H1 (cell line): Measurements from ENCODE around the gene TNS2. TPM values are rescaled to one million over a fixed set of nuclear protein-coding genes. Genes with fewer than 3 reads are reported as not detected.

Experiments
- CTCF ChIA-PET: fragments of 300-600 bp; sonication (Branson Sonifier 250); formaldehyde crosslinking; loops from one replicate; lab custom pipeline; 2021; ENCODE audit not compliant: partially characterized antibody; lab: Charles Lee
- POLR2A ChIA-PET: fragments of 300-600 bp; sonication (Branson Sonifier 250); formaldehyde crosslinking; loops from one replicate; lab custom pipeline; 2021; ENCODE audit warnings: inconsistent platforms; ENCODE audit not compliant: partially characterized antibody; lab: Charles Lee
- DNase-seq, 2 experiments: peaks; one replicate each; pipeline versions ENCODE4 v3.0.0 to v3.0.0-alpha.2; 2010 to 2022; ENCODE audit warnings: low spot score in 2 of 2, low read depth in 1 of 2, mixed read lengths in 1 of 2
- FAIRE-seq: peaks from 2 replicates; lab custom pipeline; 2011; peaks lifted over from hg19 to GRCh38; lab: Jason Lieb, UNC
- H2AFZ ChIP-seq: 2 replicates; pipeline ENCODE4 v1.8.1; 2012; ENCODE audit warnings: low read length, inconsistent platforms
- H2AK5ac ChIP-seq: 2 replicates; pipeline ENCODE4 v1.6.1; 2013; ENCODE audit warnings: low read depth, low read length
- H2BK120ac ChIP-seq: replicated peaks from 2 replicates; pipeline ENCODE3; 2013; ENCODE audit warnings: low read depth, low read length, inconsistent platforms
- H2BK12ac ChIP-seq: 2 replicates; pipeline ENCODE4 v1.6.1; 2013; ENCODE audit warnings: low read depth, low read length
- H2BK15ac ChIP-seq: 2 replicates; pipeline ENCODE4 v1.6.1; 2013; ENCODE audit warnings: low read length
- H2BK20ac ChIP-seq: 2 replicates; pipeline ENCODE4 v1.6.1; 2013; ENCODE audit warnings: low read length
- H2BK5ac ChIP-seq: 2 replicates; pipeline ENCODE4 v1.6.1; 2013; ENCODE audit warnings: low read depth, low read length
- H3K14ac ChIP-seq: 2 replicates; pipeline ENCODE4 v1.6.1; 2013; ENCODE audit warnings: inconsistent platforms; ENCODE audit not compliant: insufficient read length
- H3K18ac ChIP-seq: 2 replicates; pipeline ENCODE4 v1.6.1; 2013; ENCODE audit warnings: low read length; ENCODE audit errors: extremely low read depth
- H3K23ac ChIP-seq: 2 replicates; pipeline ENCODE4 v1.6.1; 2013; ENCODE audit warnings: inconsistent platforms; ENCODE audit not compliant: insufficient read length
- H3K23me2 ChIP-seq: 2 replicates; pipeline ENCODE4 v1.6.1; 2013; ENCODE audit warnings: low read depth, low read length
- H3K27ac ChIP-seq: 2 replicates; pipeline ENCODE4 v1.6.1; 2011; ENCODE audit warnings: low read depth, low read length, inconsistent platforms
- H3K27me3 ChIP-seq, 4 experiments: replicated peaks in 1 of 4; 1 replicate in 1 of 4; 2 replicates in 3 of 4; pipeline versions ENCODE4 v1.6.1 to v1.8.1; 2011 to 2013; ENCODE audit warnings: low read length in 3 of 4, mild to moderate bottlenecking in 3 of 4, inconsistent platforms in 2 of 4, mixed read lengths in 2 of 4, moderate library complexity in 1 of 4; ENCODE audit not compliant: control insufficient read depth in 3 of 4, insufficient read depth in 3 of 4; ENCODE audit errors: extremely low read depth in 1 of 4
- H3K36me3 ChIP-seq, 4 experiments: 2 replicates each; pipeline versions ENCODE4 v1.6.1 to v1.8.1; 2011 to 2013; ENCODE audit warnings: mild to moderate bottlenecking in 4 of 4, low read length in 3 of 4, moderate library complexity in 2 of 4, control low read depth in 1 of 4, inconsistent platforms in 1 of 4; ENCODE audit not compliant: insufficient read depth in 4 of 4, control insufficient read depth in 2 of 4
- H3K4ac ChIP-seq: replicated peaks from 2 replicates; pipeline ENCODE3; 2013; ENCODE audit warnings: low read length, low read depth, mixed read lengths, inconsistent platforms; ENCODE audit not compliant: insufficient read length
- H3K4me1 ChIP-seq, 4 experiments: replicated peaks in 1 of 4; 1 replicate in 1 of 4; 2 replicates in 3 of 4; pipeline versions ENCODE4 v1.6.1 to v1.8.1; 2011 to 2013; ENCODE audit warnings: low read length in 3 of 4, inconsistent platforms in 2 of 4, mixed read lengths in 1 of 4; ENCODE audit not compliant: insufficient read depth in 4 of 4, control insufficient read depth in 3 of 4
- H3K4me2 ChIP-seq, 2 experiments: 2 replicates each; pipeline versions ENCODE4 v1.6.1 to v1.8.1; 2011 to 2013; ENCODE audit warnings: low read depth in 2 of 2, low read length in 2 of 2, control low read depth in 1 of 2, inconsistent platforms in 1 of 2, mild to moderate bottlenecking in 1 of 2; ENCODE audit not compliant: insufficient read depth in 1 of 2
- H3K4me3 ChIP-seq, 4 experiments: fragments of 200-600, 300-600 bp in 1 of 4; sonication (generic), shearing (Covaris generic), sonication (Bioruptor Twin) in 1 of 4; 2 replicates each; pipeline versions ENCODE4 v1.5.1 to v1.8.1; 2011 to 2016; ENCODE audit warnings: low read length in 4 of 4, low read depth in 3 of 4, control low read depth in 2 of 4, inconsistent platforms in 2 of 4, mild to moderate bottlenecking in 2 of 4, mixed read lengths in 1 of 4, moderate library complexity in 1 of 4; ENCODE audit not compliant: insufficient read depth in 2 of 4; ENCODE audit errors: extremely low read depth in 1 of 4
- H3K56ac ChIP-seq: replicated peaks from 2 replicates; pipeline ENCODE3; 2013; ENCODE audit warnings: low read depth, mild to moderate bottlenecking, mixed read lengths, low read length, inconsistent platforms; ENCODE audit not compliant: insufficient read length
- H3K79me1 ChIP-seq: 2 replicates; pipeline ENCODE4 v1.6.1; 2013; ENCODE audit warnings: low read depth, low read length, control low read depth
- H3K79me2 ChIP-seq, 2 experiments: 2 replicates each; pipeline versions ENCODE4 v1.6.1 to v1.8.1; 2012 to 2013; ENCODE audit warnings: low read length in 2 of 2, mild to moderate bottlenecking in 2 of 2, inconsistent platforms in 1 of 2; ENCODE audit not compliant: insufficient read depth in 2 of 2, control insufficient read depth in 1 of 2
- H3K9ac ChIP-seq, 4 experiments: replicated peaks in 1 of 4; 1 replicate in 1 of 4; 2 replicates in 3 of 4; pipeline versions ENCODE4 v1.6.1 to v1.8.1; 2011 to 2013; ENCODE audit warnings: low read depth in 3 of 4, low read length in 3 of 4, control low read depth in 2 of 4, mild to moderate bottlenecking in 2 of 4, moderate library complexity in 2 of 4, inconsistent platforms in 1 of 4; ENCODE audit errors: extremely low read depth in 1 of 4
- H3K9me3 ChIP-seq, 2 experiments: 2 replicates each; pipeline versions ENCODE4 v1.6.1 to v1.8.1; 2012 to 2013; ENCODE audit warnings: mild to moderate bottlenecking in 2 of 2, moderate library complexity in 2 of 2, control low read depth in 1 of 2, inconsistent platforms in 1 of 2, low read depth in 1 of 2, low read length in 1 of 2, mixed read lengths in 1 of 2; ENCODE audit not compliant: insufficient read depth in 2 of 2
- H4K20me1 ChIP-seq, 2 experiments: replicated peaks in 1 of 2; 2 replicates each; pipeline versions ENCODE3 to v1.8.1; 2011 to 2013; ENCODE audit warnings: inconsistent platforms in 2 of 2, low read length in 2 of 2, mild to moderate bottlenecking in 1 of 2; ENCODE audit not compliant: insufficient read depth in 2 of 2, control insufficient read depth in 1 of 2
- H4K5ac ChIP-seq: 2 replicates; pipeline ENCODE4 v1.6.1; 2013; ENCODE audit warnings: low read length, low read depth, mixed read lengths, inconsistent platforms; ENCODE audit not compliant: insufficient read length
- H4K8ac ChIP-seq: 2 replicates; pipeline ENCODE4 v1.8.0; 2013; ENCODE audit warnings: mild to moderate bottlenecking, moderate library complexity, low read length, inconsistent platforms; ENCODE audit not compliant: insufficient read depth; ENCODE audit errors: extremely low read depth
- H4K91ac ChIP-seq: replicated peaks from 2 replicates; pipeline ENCODE3; 2013; ENCODE audit warnings: low read length, mixed read lengths, inconsistent platforms; ENCODE audit not compliant: insufficient read length
- MAFK ChIP-seq: IDR thresholded peaks from 2 replicates; pipeline ENCODE4 v1.6.1; 2012; ENCODE audit warnings: low read depth, mild to moderate bottlenecking, improper control_type of control experiment, low read length
- RNF2 ChIP-seq: fragments of 200-900, 300-1000 bp; sonication (generic); IDR thresholded peaks from 2 replicates; pipeline ENCODE4 v1.7.1; 2016; ENCODE audit warnings: borderline replicate concordance, low read depth, mild to moderate bottlenecking, antibody characterized with exemption, low read length; ENCODE audit not compliant: poor library complexity, severe bottlenecking; ENCODE audit errors: missing control alignments
- SP1 ChIP-seq: IDR thresholded peaks from 2 replicates; pipeline ENCODE4 v1.6.1; 2011; ENCODE audit warnings: low read depth, low read length
- SUZ12 ChIP-seq: fragments of 200-600 bp; sonication (generic); IDR thresholded peaks from 2 replicates; pipeline ENCODE4 v1.6.1; 2012; ENCODE audit warnings: mild to moderate bottlenecking, inconsistent platforms, low read length, moderate library complexity, mixed read lengths
- WGBS, 2 experiments: shearing (Covaris generic) in 1 of 2; methylation state at CpG; one replicate each; pipeline versions ENCODE4 v1.1.6 to v1.1.7; 2013 to 2015; ENCODE audit warnings: low lambda C conversion rate in 2 of 2, mixed read lengths in 2 of 2, inconsistent platforms in 1 of 2, low coverage in 1 of 2, missing lambda C conversion rate in 1 of 2; ENCODE audit not compliant: insufficient replicate concordance in 2 of 2, insufficient coverage in 1 of 2, insufficient read length in 1 of 2; ENCODE audit errors: extremely low coverage in 1 of 2, missing lambda C conversion rate in 1 of 2; 5-methylcytosine and 5-hydroxymethylcytosine counted together
- polyA plus RNA-seq, 7 experiments: library from polyadenylated mRNA; depleted of rRNA in 3 of 7; stranded (reverse) in 5 of 7; unstranded in 2 of 7; fragments of >200 nt in 5 of 7; fragments of 200-250 nt in 2 of 7; gene quantifications; 1 replicate in 5 of 7; 2 replicates in 1 of 7; 4 replicates in 1 of 7; pipeline versions ENCODE4 v1.2.1 to v1.2.3, GENCODE V29; 2011 to 2013; ENCODE audit warnings: missing spikeins in 2 of 7, mixed read lengths in 2 of 7
- total RNA-seq: library from RNA; stranded (reverse); fragmentation: NEBNext Ultra II Directional; extraction: Animal tissue kit (Norgen Biotek cat#: 25700); gene quantifications from 2 replicates; pipeline ENCODE4 v1.2.1, GENCODE V29; 2021

The TNS2 gene
- total and polyA plus RNA-seq, 2 of the 8 experiments (the other 6 are each of a cell fraction or from before 2014, with no cell fraction given) = 2.8 to 4.7 TPM

DNA sequence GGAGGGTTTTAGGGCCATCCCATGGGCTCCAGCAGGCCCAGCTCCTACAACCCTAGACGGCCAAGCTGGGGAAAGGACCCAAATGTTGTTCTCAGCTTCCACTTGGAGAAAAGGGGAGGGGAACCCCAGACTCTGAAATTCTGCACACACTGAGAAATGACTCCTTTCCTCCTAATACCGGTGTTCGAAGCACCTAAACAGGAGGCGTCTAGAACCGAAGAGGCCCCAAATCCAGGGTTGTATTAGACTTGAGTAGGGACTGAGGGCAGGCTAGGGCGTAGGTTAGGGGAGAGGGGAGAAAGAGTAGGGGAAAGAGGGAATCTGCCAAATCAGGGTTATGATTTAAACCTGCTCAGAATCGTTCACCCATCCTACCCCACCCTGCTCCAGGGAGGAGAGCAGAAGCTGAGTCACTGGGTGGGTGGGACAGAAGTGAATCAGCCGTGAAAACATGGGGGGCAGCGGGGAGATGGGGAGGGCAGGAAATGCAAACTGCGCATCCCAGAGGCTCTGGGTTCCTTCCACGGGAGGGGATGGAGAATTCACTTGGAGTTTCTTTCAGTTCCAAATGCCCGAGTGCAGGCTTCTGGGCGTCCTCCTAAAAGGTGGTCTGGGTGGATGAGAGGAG, 48.6 kb downstream of the TNS2 start:
- Histone ChIP-seq H2BK12ac (peak overlapping the region; percentile 85; the same call in 1 of the 2 replicates), H3K27ac (no peak overlapping the region), H2AFZ (peak overlapping the region; percentile 75; the same call in 1 of the 2 replicates), H3K79me1 (no peaks in the 10 kb centered on the region), H3K9ac (no peak overlapping the region), H3K56ac (no peak overlapping the region), H3K36me3 (no peaks in the 10 kb centered on the region), H3K14ac (no peak overlapping the region), H4K8ac (no peak overlapping the region), H3K4me1 (peaks cover 4 to 22% (median 7%) of the 10 kb centered on the region in 4 experiments), H3K23ac (no peak overlapping the region), H3K4ac (no peak overlapping the region), H3K27me3 (peaks cover 0 to 25% (median 15%) of the 10 kb centered on the region in 4 experiments; a peak in 5 of 7 replicates), H3K23me2 (peaks cover 28% of the 10 kb centered on the region), H2BK15ac (0 out of 2 replicates have a peak overlapping the region, but pooled peaks have one; percentile 92), H2BK5ac (no peak overlapping the region), H2BK20ac (no peak overlapping the region; the same call in 1 of the 2 replicates), H2BK120ac (no peak overlapping the region), H4K20me1 (no peaks in the 10 kb centered on the region), H3K18ac (peak overlapping the region; percentile 32), H2AK5ac (no peak overlapping the region), H3K9me3 (no peaks in the 10 kb centered on the region), H4K5ac (no peak overlapping the region), H3K4me3 (peak overlapping the region; percentile 62 to 85 (median 77); a peak in 7 of 8 replicates), H4K91ac (peak overlapping the region; percentile 49), H3K4me2 (peak overlapping the region; percentile 95 to 99), H3K79me2 (no peaks in the 10 kb centered on the region)
- DNase-seq (no peak), FAIRE-seq (no peak)
- WGBS, 2 experiments = 26% methylated on average over 12 of the region's 13 CpGs; no CpG with 5 or more reads in 1 of the 2 experiments
- ChIA-PET POLR2A (interaction anchor here (0.8 to 3.6 kb wide), 11 partner anchors 12 to 94 kb away, joined by 3 to 21 read pairs (median 6); partner anchors contain the start of genes EIF4B and SPRYD3), CTCF (interaction anchor here (0.8 to 19.1 kb wide), 24 partner anchors 10 to 1758 kb away, joined by 3 to 531 read pairs (median 4); partner anchors contain the start of gene SPRYD3)
- TF ChIP-seq MAFK (no peak), SP1 (no peak), SUZ12 (0 out of 2 replicates have a peak, but pooled peaks have one; percentile 46), RNF2 (peak; percentile 36)
